ENCODE measurements around the gene PHF5A.

PHF5A gene

DNA sequence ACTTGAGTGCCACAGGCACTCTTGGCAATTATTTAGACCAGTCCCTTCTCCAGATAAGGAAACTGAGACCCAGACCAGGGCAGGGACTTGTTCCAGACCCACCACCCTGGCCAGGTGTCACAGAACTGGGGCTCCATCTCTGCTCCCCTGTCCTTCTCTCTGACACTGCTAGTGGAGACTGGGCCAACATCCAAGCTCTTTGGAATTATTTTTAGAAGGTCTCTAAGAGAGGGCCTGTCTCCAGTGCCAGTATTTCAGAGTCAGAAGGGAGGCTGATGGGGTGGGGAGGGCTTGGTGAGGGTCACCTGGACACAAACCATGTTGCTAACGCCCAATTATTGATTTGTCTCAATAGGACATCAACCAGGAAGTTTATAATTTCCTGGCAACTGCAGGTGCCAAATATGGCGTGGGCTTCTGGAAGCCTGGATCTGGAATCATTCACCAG is 43.1 kb upstream of the PHF5A start:
- TF ChIP-seq CTCF (conservative IDR thresholded peaks at IDR 0.05; ENCODE audit: low read depth, low read length): no peak
- DNase-seq (ENCODE audit: low read depth): no peak
- H3K4me3 ChIP-seq (ENCODE audit: low read length): no peak overlapping the region

DNA sequence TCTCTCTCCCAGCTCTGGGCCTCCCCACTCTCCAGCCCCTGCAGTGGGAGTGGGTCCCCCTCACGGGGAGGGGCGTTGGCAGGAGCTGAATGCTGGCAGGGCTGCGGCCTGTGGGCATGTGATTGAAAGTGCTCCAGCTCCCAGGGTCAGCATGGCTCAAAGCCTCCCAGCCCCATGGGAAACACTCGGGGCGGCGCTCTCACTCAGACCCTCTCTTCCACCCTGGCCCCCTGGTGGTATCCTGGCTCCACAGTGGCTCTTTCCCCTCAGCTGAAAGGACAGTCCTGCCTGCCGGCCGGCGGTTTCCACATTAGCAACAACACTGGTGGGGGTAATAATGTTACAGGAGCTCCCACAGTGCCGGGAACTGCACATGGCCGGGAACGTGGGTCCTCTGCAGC is 40.3 kb upstream of the PHF5A start:
- no peak overlapping the region for H3K4me3 ChIP-seq (ENCODE audit: low read length)
- TF ChIP-seq CTCF (conservative IDR thresholded peaks at IDR 0.05; ENCODE audit: low read depth, low read length): peak; percentile 57
- no peak for DNase-seq (ENCODE audit: low read depth)

- no peak for TF ChIP-seq CTCF (conservative IDR thresholded peaks at IDR 0.05; ENCODE audit: low read depth, low read length)
- no peak for DNase-seq (ENCODE audit: low read depth)
- H3K4me3 ChIP-seq (ENCODE audit: low read length): no peak overlapping the region
These were observed 39.0 kb upstream of the PHF5A start for GRCh38 chr22:41507330-41508063.

DNA sequence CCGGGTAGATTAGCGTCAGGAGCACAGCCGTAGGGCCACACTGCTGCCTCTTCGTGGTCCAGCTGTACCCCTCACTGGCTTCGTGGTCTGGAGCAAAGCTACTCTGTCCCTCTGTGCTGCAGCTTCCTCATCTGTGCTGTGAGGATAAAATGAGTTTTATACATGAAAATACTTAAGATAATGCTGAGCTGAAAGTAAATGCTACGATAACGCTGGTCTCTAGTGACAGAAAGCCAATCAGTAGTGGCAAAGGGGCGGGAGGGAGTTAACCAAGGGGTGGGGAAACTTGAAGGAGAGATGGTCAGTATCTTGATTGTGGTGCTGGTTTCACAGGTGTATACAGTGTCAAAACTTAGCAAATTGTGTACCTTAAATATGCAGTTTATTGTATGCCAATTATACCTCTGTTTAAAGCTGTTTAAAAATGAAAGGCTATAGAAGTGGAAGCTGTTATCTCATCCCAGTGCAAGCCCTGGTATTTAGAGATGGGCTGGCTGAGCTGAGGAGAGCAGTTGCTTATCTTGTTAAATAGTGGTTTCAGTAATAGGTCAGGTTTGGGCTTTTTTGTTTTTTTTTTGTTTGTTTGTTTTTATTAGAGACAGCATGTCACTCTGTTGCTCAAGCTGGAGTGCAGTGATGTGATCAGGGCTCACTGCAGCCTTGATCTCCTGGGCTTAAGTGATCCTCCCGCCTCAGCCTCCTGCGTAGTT is 37.2 kb upstream of the PHF5A start:
- no peak overlapping the region for H3K4me3 ChIP-seq (ENCODE audit: low read length)
- TF ChIP-seq CTCF (conservative IDR thresholded peaks at IDR 0.05; ENCODE audit: low read depth, low read length): no peak
- no peak for DNase-seq (ENCODE audit: low read depth)

- no peak overlapping the region for H3K4me3 ChIP-seq (ENCODE audit: low read length)
- no peak for DNase-seq (ENCODE audit: low read depth)
- TF ChIP-seq CTCF (conservative IDR thresholded peaks at IDR 0.05; ENCODE audit: low read depth, low read length): no peak
These were observed 36.3 kb upstream of the PHF5A start for GRCh38 chr22:41504816-41505215.

DNA sequence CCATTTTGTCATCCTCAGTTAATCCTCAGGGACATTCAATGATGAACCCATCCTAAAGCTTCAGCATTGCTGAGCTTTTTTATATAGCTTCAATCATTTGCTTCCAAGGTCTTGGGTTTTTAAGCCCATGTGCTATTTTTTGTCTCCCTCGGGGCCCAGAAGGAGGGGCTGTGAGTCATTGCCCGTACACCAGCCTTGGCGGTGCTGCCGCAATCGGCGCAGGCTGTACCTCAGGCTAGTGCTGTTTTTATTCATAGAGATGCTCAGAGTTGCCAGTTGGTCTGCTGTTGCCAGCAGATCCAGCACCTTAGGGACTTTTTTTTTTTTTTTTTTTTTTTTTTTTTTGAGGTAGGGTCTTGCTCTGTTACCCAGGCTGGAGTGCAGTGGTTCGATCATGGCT is 35.9 kb upstream of the PHF5A start:
- H3K4me3 ChIP-seq (ENCODE audit: low read length): no peak overlapping the region
- no peak for TF ChIP-seq CTCF (conservative IDR thresholded peaks at IDR 0.05; ENCODE audit: low read depth, low read length)
- DNase-seq (ENCODE audit: low read depth): no peak

DNA sequence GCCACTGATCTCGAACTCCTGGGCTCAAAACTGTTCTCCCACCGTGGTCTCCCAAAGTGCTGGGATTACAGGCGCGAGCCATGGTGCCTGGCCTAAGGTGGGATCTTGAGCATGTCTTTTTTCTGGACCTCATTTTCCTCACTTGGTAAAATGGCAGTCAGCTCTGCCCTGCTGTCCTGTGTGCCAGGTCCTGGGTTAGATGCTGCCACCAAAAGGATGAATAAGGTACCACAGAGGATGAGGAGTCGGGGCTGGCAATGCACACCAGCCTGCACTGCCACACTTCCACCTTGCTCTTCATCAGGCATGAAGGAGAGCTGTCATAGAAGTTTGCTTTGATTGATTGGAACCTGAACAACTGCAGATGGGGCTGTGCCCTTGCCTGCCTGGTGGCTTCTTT is 32.7 kb upstream of the PHF5A start:
- TF ChIP-seq CTCF (conservative IDR thresholded peaks at IDR 0.05; ENCODE audit: low read depth, low read length): peak; percentile 23
- DNase-seq (ENCODE audit: low read depth): no peak
- H3K4me3 ChIP-seq (ENCODE audit: low read length): no peak overlapping the region
